Stimulated activated CD4-positive, alpha-beta T cell treated with anti-CD3 and anti-CD28 coated beads, TNF-alpha, amount 100 ng/mL, for 1 hour (primary cell): ENCODE data around the gene LAGE3.

Experiments used
- DNase-seq, 3 donors: peaks; one replicate each; pipeline ENCODE4 v3.0.0-alpha.2; 2020; ENCODE audit warnings: low read depth in 3 of 3, low spot score in 1 of 3

Gene LAGE3

GRCh38 chrX:154458116-154458953 is 20.7 kb downstream of the LAGE3 start, which contains the start of gene PLXNA3:
Gene PLXNA3, plus strand, starts transcription at chrX:154458281. Its CDS starts 1,903 bp downstream, at chrX:154460184.
- DNase-seq = peak in 2 of 3 donors; percentile 55 to 56

- peak in 1 of 3 donors; percentile 20 for DNase-seq
Measured at GRCh38 chrX:154457491-154458115, 21.5 kb downstream of the LAGE3 start.

DNA sequence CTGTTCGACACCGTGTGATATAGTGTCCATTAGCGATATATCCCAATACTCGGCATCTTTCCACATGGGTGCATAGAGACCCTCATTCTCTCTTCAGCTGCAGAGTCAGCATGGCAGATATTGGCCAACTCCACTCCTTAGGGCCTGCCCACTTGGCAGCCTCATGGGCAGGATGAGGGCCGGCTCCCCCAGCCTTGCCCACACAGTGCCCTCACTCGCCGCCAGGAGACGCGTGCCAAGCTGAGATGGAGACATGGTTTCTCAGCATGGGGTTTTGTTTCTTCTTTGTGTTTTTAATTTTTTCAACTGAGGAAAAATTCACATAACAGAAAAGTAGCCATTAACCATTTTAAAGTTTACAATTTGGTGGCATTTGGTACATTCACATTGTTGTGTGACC is 26.3 kb downstream of the LAGE3 start:
- no peak for DNase-seq

DNA sequence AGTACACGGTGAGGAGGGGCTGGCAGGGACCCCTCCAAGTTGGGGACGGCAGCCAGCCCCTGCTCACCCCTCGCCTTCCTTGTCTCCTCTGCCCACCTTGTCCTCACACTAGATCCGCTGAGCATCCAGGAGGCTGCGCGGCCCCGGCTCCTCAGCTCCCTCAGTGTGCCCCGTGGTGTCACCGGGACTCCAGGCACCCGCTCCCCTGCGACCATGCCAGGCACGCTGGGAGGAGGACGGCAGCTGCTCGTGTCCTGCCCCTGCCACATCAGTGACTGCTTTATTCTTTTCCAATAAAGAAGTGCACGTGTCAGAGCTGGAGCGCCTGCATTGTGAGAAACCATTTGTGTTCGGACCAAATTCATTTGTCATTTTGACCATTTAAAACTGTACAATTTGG is 28.8 kb downstream of the LAGE3 start:
- DNase-seq = no peak

DNA sequence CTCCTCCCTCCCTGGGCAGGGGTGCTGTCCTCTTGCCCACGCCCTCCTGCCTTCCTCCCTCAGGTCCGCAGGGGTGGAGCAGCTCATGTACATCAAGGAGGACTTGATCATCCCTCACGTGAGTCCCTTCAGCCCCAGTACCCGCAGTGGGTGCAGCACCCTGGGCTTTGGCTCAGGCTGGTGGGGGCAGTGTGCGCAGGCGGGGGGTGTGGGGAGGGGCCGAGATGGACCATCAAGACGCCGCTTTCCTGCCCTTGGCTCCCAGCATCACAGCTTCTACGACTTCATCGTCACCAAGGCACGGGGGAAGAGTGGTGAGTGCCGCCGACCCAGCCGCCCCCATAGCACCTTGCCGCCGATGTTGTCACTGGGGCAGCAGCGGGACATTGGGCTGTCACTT is 29.5 kb downstream of the LAGE3 start:
- DNase-seq = no peak

- DNase-seq = no peak
Measured at GRCh38 chrX:154448484-154448883, 30.6 kb downstream of the LAGE3 start.

DNA sequence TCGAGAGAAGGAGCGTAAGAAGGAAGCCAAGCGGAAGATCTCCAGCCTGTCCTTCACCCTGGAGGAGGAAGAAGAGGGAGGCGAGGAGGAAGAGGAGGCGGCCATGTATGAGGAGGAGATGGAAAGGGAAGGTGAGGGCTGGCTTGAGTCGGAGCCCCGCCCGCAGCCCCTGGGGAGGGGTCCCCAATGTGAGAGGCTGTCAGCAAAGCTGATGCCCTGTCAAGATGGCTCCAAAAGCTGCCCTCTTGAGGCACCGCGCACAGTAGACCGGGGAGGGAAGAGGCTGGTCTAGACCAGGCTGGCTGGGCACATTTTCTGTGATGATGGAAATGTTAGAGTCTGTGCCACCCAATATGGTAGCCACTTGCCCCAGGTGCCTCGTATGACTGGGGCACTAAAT is 32.7 kb downstream of the LAGE3 start:
- DNase-seq = no peak

DNA sequence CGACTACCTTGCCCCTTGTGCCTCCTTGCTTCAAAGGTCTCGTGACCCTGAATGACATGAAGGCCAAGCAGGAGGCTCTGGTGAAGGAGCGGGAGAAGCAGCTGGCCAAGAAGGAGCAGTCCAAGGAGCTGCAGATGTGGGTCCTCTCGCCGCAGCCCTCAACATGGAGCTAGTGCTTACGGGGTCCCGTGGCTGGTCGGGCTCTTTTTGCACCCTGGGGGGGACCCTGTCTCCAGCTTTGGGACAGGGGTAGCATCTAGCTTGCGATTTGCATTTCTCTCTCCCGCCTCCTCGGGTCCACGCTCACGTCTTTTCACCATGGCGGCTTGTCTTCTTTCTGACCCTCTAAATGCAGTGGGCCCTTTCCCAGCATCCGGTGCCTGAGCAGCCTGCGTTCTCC is 33.3 kb downstream of the LAGE3 start:
- DNase-seq = no peak

GRCh38 chrX:154444755-154445246 is 34.3 kb downstream of the LAGE3 start:
- DNase-seq = no peak

DNA sequence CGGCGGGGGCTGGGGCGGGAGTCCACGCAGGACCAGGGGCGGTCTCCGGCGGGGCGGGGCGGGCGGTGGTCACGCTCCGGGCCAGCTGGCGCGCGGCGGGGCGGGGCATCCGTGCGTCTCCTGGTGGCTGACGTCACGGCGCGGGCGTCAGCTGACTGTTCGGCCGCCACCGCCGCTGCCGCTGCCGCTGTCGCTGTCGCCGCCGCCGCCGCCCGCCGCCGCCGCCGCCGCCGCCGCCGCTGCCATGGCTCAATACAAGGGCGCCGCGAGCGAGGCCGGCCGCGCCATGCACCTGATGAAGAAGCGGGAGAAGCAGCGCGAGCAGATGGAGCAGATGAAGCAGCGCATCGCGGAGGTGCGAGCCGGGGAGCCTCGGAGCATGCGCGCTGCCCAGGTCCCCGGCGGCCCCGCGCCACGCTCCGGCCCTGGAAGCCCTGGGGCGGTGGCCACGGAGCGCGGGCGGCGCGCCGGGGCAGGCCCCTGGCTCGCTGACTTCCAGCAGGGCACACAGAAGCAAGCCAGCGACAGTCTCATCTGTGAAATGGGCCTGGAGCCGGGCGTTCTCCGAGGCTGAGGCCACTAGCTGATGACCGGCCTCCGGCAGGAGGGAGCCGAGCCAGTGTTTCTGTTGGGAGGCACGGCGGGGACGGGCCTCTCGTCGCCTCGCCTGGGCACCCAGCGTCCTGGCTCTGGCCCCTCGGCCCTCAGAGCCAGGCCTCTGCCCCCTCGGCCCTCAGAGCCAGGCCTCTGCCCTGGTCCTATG is 34.9 kb downstream of the LAGE3 start, which contains the start of gene FAM50A:
TSS of gene FAM50A (plus strand) at position 150 of the 763 bp plus-strand sequence. CDS start at position 245, 95 bp downstream.
- peak; percentile 13 to 54 (median 32) for DNase-seq

GRCh38 chrX:154443479-154443910 is 35.6 kb downstream of the LAGE3 start:
- no peak for DNase-seq

DNA sequence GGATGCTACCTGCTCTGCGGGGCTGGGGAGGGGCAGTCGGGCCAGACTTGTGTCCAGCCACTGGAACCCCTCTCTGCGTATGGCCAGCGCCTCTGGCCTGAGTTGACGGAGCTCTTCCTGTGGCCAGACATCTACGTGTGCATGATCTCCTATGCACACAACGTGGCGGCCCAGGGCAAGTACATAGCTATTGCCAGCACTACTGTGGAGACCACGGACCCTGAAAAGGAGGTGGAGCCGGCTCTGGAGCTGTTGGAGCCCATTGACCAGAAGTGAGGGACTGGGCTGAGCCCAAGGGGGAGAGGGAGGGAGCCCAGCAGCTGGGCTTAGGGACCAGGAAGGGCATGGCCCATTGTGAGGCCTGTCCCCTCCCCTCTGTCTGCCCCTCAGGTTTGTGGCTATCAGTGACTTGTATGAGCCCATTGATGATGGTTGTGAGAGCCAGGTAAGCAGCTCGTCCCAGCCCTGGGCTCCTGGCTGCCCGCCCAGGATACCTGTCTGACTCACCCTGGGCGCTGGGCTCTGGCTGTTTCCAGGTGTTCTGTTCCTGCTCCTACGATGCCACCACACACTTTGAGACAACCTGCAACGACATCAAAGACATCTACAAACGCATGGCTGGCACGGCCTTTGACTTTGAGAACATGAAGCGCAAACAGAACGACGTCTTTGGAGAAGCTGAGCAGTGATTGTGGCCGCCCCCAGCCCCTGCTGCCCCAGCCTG is 36.9 kb downstream of the LAGE3 start:
- no peak for DNase-seq

DNA sequence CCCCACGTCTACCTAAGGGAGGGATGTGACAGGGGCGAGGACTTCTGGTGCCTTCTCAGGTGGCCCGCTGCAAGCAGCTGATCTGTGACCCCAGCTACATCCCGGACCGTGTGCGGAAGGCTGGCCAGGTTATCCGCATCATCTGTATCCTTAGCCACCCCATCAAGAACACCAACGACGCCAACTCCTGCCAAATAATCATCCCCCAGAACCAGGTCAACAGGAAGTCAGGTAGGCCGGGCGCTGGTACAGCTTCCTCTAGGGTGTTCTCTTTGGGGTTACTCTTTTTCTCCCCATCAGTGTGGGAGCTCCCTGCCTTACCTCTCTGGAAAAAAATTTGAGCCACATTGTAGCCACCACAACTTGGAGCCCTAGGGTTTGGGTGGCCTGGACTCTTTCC is 37.5 kb downstream of the LAGE3 start:
- no peak for DNase-seq

DNA sequence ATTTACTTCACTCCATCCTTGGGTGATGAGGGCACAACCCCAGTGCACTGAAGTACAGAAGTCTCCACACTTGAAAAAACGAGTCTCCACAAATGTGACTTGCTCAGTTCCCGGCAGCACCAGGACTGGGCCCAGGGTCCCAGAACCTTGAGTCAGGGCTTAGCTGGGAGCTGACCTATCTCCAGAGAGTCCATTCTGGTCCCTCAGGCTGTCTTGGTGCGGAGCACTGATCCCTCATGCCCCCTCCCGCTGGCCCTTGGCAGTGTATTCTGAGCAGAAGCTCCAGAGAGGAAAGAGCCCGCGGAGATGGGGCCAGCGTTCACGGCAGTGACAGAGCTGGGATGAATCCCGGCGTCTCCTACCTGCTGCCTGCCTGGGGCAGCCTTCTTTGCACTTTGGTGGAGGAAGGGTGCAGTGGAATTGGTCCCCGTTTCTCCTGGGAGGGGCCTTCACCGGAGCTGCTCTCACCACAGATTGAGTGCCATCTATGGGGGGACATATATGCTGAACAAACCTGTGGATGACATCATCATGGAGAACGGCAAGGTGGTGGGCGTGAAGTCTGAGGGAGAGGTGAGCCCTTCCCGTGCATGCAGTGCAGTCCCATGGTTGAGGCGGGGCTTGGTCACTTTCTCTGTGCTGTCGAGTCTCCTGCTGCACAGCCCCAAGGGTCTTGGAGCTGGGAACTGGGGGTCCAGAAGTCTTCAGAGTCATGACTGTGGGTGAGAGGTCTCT is 38.3 kb downstream of the LAGE3 start:
- no peak for DNase-seq

DNA sequence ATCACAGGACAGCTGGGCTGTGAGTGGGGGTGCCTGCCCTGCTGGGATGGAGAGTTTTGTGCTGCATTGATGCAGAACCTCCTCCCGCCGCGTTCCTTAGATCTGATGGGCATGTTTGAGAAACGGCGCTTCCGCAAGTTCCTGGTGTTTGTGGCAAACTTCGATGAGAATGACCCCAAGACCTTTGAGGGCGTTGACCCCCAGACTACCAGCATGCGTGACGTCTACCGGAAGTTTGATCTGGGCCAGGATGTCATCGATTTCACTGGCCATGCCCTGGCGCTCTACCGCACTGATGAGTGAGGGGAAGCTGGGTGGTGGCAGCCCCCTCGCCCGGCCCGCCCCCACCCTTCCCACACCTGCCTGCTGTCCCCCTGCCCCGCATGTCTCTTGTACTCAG is 39.2 kb downstream of the LAGE3 start:
- DNase-seq = no peak

DNA sequence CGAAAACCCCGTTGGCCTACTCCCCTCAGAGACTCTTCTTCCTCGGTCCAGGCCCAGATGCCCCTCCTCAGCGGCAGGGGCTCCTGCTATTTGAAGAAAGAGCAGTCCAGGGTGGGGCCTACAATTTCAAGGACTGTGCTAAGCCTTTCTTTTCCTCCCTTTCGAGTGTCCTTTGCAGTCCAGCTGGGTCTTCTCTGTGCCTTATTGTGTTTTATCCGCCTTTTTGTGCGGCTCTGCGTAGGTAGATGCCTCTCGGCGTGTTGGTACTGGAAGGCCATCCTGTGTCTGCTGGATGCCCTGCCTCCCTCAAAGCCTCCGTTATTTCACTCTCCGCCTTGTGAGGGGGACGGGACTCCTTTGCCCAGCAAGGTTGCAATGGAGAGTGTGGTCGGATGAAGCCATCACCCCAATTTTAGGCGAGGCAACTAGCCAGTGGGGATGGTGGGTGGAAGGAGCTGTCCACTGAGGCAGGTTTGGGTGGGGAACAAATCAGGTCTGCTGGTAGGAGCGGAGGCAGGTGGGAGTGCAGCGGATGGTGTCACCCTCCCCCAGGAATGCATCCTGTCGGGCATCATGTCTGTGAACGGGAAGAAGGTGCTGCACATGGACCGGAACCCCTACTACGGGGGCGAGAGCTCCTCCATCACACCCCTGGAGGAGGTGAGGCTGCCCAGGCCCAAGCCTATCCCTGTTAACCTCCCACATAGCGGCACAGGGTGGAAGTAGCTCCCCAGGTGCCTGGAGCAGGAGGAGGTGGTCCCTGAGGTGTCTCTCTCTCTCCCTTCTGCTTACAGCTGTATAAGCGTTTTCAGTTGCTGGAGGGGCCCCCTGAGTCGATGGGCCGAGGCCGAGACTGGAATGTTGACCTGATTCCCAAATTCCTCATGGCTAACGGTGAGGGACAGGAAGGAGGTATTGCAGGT is 40.8 kb downstream of the LAGE3 start:
- no peak for DNase-seq

- DNase-seq = peak in 1 of 3 donors; percentile 37
Measured at GRCh38 chrX:154436983-154437752, 41.9 kb downstream of the LAGE3 start, which contains the start of gene GDI1. Gene GDI1, plus strand, starts transcription at chrX:154437154. Its CDS starts 101 bp downstream, at chrX:154437255.

DNA sequence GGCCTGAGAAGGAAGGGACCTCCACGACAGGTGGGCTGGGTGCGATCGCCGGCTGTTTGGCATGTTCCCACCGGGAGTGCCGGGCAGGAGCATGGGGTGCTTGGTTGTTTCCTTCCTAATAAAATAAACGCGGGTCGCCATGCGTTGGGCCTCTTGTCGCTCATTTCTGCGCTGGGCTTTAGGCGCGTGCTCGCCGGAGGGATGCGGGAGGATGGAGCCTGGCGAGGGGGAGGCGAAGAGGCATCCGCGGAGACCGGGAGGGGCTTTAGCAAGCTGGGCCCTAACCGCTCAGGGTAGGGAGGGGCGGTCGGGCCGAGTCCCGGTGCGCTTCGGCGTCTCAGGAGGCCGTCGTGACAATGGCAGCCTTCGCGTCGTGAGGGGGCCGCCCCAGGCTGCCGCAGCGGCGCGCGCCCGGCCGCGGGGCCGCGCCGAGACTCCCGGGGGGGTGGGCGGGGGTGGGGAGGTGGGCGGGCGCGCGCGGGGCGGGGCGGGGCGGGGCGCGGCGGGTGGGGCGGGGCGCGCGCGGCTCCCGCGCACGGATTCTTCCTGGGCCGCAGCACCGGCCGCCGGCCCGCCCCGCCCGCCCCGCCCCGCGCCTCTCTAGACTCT is 42.6 kb downstream of the LAGE3 start:
- peak in 1 of 3 donors; percentile 32 for DNase-seq
